GM12873 (cell line): Measurements from ENCODE around the gene FABP6.

Experiments used
- CTCF ChIP-seq: IDR thresholded peaks from 2 replicates; pipeline ENCODE4 v1.5.1; 2012; ENCODE audit warnings: low read depth, mild to moderate bottlenecking, moderate library complexity, low read length, control low read depth; ENCODE audit not compliant: insufficient read depth; ENCODE audit errors: missing control alignments

FABP6 gene

GRCh38 chr5:160209917-160210316 is 19.4 kb upstream of the FABP6 start:
- TF ChIP-seq CTCF, result no peak

- no peak for TF ChIP-seq CTCF
Measured at GRCh38 chr5:160210606-160211005, 18.7 kb upstream of the FABP6 start.

- TF ChIP-seq CTCF, result no peak
Measured at GRCh38 chr5:160211352-160211751, 18.0 kb upstream of the FABP6 start.

GRCh38 chr5:160213537-160213936 is 15.8 kb upstream of the FABP6 start:
- no peak for TF ChIP-seq CTCF

- TF ChIP-seq CTCF, result no peak
Measured at GRCh38 chr5:160219356-160219755, 9.9 kb upstream of the FABP6 start.

- TF ChIP-seq CTCF, result no peak
Measured at GRCh38 chr5:160221082-160221481, 8.2 kb upstream of the FABP6 start.

GRCh38 chr5:160227012-160227411 is 2.3 kb upstream of the FABP6 start:
- no peak for TF ChIP-seq CTCF
